Measurements from ENCODE around the gene TSPAN11.

DNA sequence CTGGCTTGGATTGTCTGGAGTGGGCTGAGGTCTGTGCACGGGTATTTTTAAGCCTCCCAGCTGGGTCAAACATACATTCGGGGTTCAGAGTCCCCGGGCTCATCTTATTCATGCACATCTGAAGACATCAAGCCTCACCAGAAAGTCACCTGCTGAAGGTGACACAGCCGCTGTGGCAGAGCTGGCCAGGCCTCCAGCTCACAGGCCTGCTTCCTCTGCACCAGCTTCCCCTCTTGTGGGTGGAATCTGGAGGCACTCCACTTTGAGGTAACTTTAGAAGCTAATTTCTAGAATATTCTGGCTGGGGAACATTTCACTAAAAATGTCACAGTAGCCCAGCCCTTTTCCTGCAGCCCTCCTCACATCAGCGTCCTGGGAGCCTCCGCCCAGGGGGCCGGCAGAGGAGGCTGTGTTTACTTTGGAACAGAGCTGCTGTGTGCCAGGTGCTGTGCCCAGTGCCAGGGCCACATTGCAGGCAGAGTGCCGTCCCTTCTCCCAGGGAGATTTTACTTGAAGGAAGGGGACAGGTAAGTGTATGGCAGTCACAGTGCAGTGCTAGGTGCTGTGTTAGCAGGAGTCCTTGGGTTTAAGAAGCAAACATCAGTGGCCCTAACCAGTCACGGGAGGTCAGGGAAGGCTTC, 62.2 kb downstream of the TSPAN11 start:
- no peak for TF ChIP-seq REST (IDR thresholded peaks at IDR 0.05; ENCODE audit: insufficient read depth in 1 of 2, low read depth in 2 of 2, low read length in 2 of 2)
- TF ChIP-seq SIN3A (IDR thresholded peaks at IDR 0.05; ENCODE audit: borderline replicate concordance, insufficient read depth, low read length): no peak
- no peak for TF ChIP-seq POLR2AphosphoS5 (IDR thresholded peaks at IDR 0.05; ENCODE audit: low read depth, low read length)
